ENCODE data around the gene LYPLAL1. TPM values are rescaled to one million over a fixed set of nuclear protein-coding genes. Genes with fewer than 3 reads are reported as not detected.
"Not testable (repeated sequence)": the region's sequence is repeated elsewhere in the genome, so short reads cannot be mapped to it uniquely, and the experiment has no call there.

Gene LYPLAL1
- total RNA-seq, 1 experiment from 2014 or later: 21.1 TPM

- H2AK5ac ChIP-seq (ENCODE audit: insufficient read length, low read length): no peak overlapping the region
- no peaks in the 10 kb centered on the region for H3K27me3 ChIP-seq (ENCODE audit: insufficient read depth, low read length)
- no peaks in the 10 kb centered on the region for H3K23me2 ChIP-seq (ENCODE audit: insufficient read length, low read depth, low read length, poor library complexity, severe bottlenecking)
- no peaks in the 10 kb centered on the region for H3K9me3 Mint-ChIP-seq
- H3K4me2 ChIP-seq (ENCODE audit: insufficient read depth, insufficient read length, low read length): no peak overlapping the region
- no peak overlapping the region for H3K4me3 Mint-ChIP-seq
- H3K27ac Mint-ChIP-seq: no peak overlapping the region
- no peak overlapping the region for H2BK15ac ChIP-seq (ENCODE audit: low read depth, low read length)
- no CpG with 5 or more reads among the region's 3 CpGs for WGBS (ENCODE audit: extremely low coverage, insufficient read length, low lambda C conversion rate)
- H3K4me1 ChIP-seq (ENCODE audit: insufficient read depth, low read length): no peaks in the 10 kb centered on the region
- peaks cover 0 to 7% (median under 1%) of the 10 kb centered on the region in 3 experiments; a peak in 3 of 7 replicates for H3K36me3 Mint-ChIP-seq (ENCODE audit: insufficient read depth in 1 of 3, low read depth in 3 of 3)
- H2AFZ ChIP-seq (ENCODE audit: low read length): no peak overlapping the region
- no peak overlapping the region for H3K18ac ChIP-seq (ENCODE audit: insufficient read length, low read depth, low read length)
- no peak overlapping the region for H2BK20ac ChIP-seq (ENCODE audit: low read depth, low read length, poor library complexity, severe bottlenecking)
- H3K9ac ChIP-seq (ENCODE audit: extremely low read depth, insufficient read length, low read length): no peak overlapping the region
- no peak overlapping the region for H3K23ac ChIP-seq (ENCODE audit: insufficient read length, low read depth, low read length)
- H3K79me1 ChIP-seq (ENCODE audit: insufficient read depth, low read depth, low read length, poor library complexity, severe bottlenecking): no peaks in the 10 kb centered on the region
- DNase-seq: no peak
- no peaks in the 10 kb centered on the region for H3K27me3 Mint-ChIP-seq (ENCODE audit: low read depth)
- no peak overlapping the region for H4K5ac ChIP-seq (ENCODE audit: insufficient read length, low read depth, low read length)
- no peaks in the 10 kb centered on the region for H3K9me3 ChIP-seq (ENCODE audit: control insufficient read depth, low read depth, low read length)
- no peak overlapping the region for H3K27ac ChIP-seq (ENCODE audit: insufficient read length, low read depth, low read length)
- H4K8ac ChIP-seq (replicated peaks; ENCODE audit: insufficient read length, low read depth, low read length): no peak overlapping the region
- no peak overlapping the region for H3K14ac ChIP-seq (ENCODE audit: insufficient read depth, low read length)
- H3K56ac ChIP-seq (ENCODE audit: insufficient read length, low read depth, low read length): no peak overlapping the region
- no peak overlapping the region for H3T11ph ChIP-seq (ENCODE audit: low read length)
- no peak overlapping the region for H2BK12ac ChIP-seq (ENCODE audit: insufficient read length, low read depth, low read length)
- no peak overlapping the region for H4K91ac ChIP-seq (ENCODE audit: insufficient read length, low read depth, low read length)
- no peak for TF ChIP-seq CTCF (conservative IDR thresholded peaks at IDR 0.05)
- no peaks in the 10 kb centered on the region for H3K79me2 ChIP-seq (ENCODE audit: insufficient read depth, low read length)
- no peak overlapping the region for H3K4ac ChIP-seq (ENCODE audit: low read depth, low read length)
- H2BK5ac ChIP-seq (ENCODE audit: insufficient read length, low read length): no peak overlapping the region
- no peak overlapping the region for H2BK120ac ChIP-seq (ENCODE audit: low read depth, low read length, poor library complexity, severe bottlenecking)
- H3K4me1 Mint-ChIP-seq: peaks cover 8% of the 10 kb centered on the region in 2 experiments; a peak in 2 of 4 replicates
- H4K20me1 ChIP-seq (ENCODE audit: control insufficient read depth, insufficient read depth, insufficient read length): no peaks in the 10 kb centered on the region
These were observed 16.9 kb downstream of the LYPLAL1 start for GRCh38 chr1:219190605-219191004.

DNA sequence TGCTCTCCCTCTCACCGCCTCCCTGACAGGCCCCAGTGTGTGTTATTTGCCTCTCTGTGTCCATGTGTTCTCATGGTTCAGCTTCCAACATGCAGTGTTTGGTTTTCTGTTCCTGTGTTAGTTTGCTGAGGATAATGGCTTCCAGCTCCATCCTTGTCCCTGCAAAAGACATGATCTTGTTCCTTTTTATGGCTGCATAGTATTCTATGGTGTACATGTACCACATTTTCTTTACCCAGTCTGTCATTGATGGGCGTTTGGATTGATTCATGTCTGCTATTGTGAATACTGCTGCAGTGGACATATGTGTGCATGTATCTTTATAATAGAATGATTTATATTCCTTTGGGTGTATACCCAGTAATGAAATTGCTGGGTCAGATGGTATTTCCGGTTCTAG, 22.2 kb downstream of the LYPLAL1 start:
- DNase-seq; H3K4me1 ChIP-seq (ENCODE audit: insufficient read depth, low read length); H3K18ac ChIP-seq (ENCODE audit: insufficient read length, low read depth, low read length); H2BK120ac ChIP-seq (ENCODE audit: low read depth, low read length, poor library complexity, severe bottlenecking); H2AK5ac ChIP-seq (ENCODE audit: insufficient read length, low read length); H3K79me2 ChIP-seq (ENCODE audit: insufficient read depth, low read length); H4K91ac ChIP-seq (ENCODE audit: insufficient read length, low read depth, low read length); H3K27me3 Mint-ChIP-seq (ENCODE audit: low read depth); H2BK12ac ChIP-seq (ENCODE audit: insufficient read length, low read depth, low read length); H3K4ac ChIP-seq (ENCODE audit: low read depth, low read length); H3T11ph ChIP-seq (ENCODE audit: low read length); H3K4me1 Mint-ChIP-seq; H3K23me2 ChIP-seq (ENCODE audit: insufficient read length, low read depth, low read length, poor library complexity, severe bottlenecking); H4K5ac ChIP-seq (ENCODE audit: insufficient read length, low read depth, low read length); H3K23ac ChIP-seq (ENCODE audit: insufficient read length, low read depth, low read length); H3K4me2 ChIP-seq (ENCODE audit: insufficient read depth, insufficient read length, low read length); H3K27ac ChIP-seq (ENCODE audit: insufficient read length, low read depth, low read length); H3K9me3 Mint-ChIP-seq; H3K27ac Mint-ChIP-seq; H3K79me1 ChIP-seq (ENCODE audit: insufficient read depth, low read depth, low read length, poor library complexity, severe bottlenecking); H3K56ac ChIP-seq (ENCODE audit: insufficient read length, low read depth, low read length); H4K8ac ChIP-seq (replicated peaks; ENCODE audit: insufficient read length, low read depth, low read length); H2BK5ac ChIP-seq (ENCODE audit: insufficient read length, low read length); H2BK20ac ChIP-seq (ENCODE audit: low read depth, low read length, poor library complexity, severe bottlenecking); H2AFZ ChIP-seq (ENCODE audit: low read length); H3K27me3 ChIP-seq (ENCODE audit: insufficient read depth, low read length); H4K20me1 ChIP-seq (ENCODE audit: control insufficient read depth, insufficient read depth, insufficient read length); H2BK15ac ChIP-seq (ENCODE audit: low read depth, low read length); H3K9me3 ChIP-seq (ENCODE audit: control insufficient read depth, low read depth, low read length); H3K9ac ChIP-seq (ENCODE audit: extremely low read depth, insufficient read length, low read length); H3K14ac ChIP-seq (ENCODE audit: insufficient read depth, low read length); H3K4me3 Mint-ChIP-seq: not testable (repeated sequence)
- H3K36me3 Mint-ChIP-seq (ENCODE audit: insufficient read depth in 1 of 3, low read depth in 3 of 3): peaks cover 3 to 16% (median 8%) of the 10 kb centered on the region in 3 experiments; a peak in 6 of 7 replicates
- no CpG with 5 or more reads among the region's 3 CpGs for WGBS (ENCODE audit: extremely low coverage, insufficient read length, low lambda C conversion rate)
